GM18861 (cell line): ENCODE results near the gene MRGPRX1.
"Not testable (repeated sequence)": the region's sequence is repeated elsewhere in the genome, so short reads cannot be mapped to it uniquely, and the experiment has no call there.

Experiments used
- ATAC-seq: cut with Tn5 transposase; IDR thresholded peaks from one replicate; pipeline ENCODE4 v1.9.1; 2021; ENCODE audit not compliant: unreplicated experiment

MRGPRX1 gene

DNA sequence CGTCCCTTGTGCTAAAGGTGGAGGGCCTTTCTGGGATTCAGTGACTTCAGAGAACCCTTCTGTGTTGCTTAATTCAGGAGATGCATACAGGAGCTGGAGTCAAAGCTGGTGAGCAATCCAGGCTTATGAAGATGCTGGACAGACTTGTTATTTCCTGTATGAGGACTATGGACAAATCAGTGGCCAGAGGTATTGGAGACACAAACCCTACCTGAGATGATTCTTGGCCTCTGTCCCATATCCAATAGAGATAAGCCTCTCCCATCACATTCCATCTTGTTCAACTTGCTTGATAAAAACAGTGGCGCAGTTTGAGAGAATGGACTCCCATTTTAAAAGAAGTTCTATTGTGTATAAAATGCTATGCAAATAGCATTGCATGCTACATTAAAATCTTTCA is at the start of gene MRGPRX1:
Gene MRGPRX1 (minus strand): TSS at position 101 of the 400 bp plus-strand sequence. CDS start 4,630 bp downstream, outside the sequence.
- ATAC-seq = no peak

DNA sequence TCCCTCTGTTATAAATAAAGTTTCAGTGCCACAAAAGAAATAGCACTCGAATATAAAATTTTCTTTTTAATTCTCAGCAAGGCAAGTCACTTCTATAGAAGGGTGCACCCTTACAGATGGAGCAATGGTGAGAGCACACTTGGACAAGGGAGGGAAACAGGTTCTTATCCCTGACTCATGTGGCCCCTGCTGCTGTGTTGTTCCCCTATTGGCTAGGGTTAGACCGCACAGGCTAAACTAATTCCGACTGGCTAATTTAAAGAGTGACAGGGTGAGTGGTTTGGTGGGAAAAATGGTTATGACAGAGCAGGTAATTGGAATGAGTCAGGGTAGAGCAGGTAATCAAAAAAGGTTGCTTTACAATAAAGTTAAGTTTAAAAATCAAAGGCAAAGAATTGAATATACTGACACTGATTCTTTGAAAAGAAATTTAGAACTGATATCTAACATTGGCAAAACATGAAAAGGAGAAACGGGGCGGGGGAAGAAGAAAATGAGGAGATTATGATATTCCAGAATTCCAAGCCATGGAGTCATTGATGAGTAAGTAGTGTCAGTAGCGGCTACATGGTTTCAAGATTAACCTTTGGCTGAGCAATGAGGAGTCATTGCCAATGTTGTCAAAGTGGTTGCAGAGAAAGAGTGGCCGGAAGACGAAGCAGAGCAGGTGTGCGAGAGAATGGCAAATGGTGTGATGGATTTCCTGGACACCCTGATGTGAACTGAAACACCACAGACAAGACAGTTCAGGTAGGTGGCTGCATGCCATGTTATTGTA is 48.4 kb upstream of the MRGPRX1 start:
- ATAC-seq = no peak

DNA sequence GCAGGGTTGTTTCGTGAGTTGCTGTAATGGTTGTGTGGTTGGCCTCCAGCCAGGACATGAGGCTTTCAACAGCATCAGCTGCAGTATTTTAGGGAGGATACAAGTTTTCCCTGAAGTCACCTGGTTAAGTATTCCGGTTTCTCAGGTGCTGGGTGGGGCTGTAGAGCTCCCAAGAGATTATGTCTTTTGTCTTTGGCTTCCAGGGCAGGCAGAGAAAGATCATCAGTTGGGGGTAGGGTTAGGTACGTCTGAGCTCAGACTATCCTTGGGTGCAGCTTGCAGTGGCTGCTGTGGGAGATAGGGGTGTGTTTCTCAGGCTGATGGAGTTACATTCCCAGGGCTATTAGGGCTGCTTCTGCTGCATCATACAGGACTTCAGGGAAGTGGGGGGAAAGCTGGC is 47.5 kb upstream of the MRGPRX1 start:
- no peak for ATAC-seq

DNA sequence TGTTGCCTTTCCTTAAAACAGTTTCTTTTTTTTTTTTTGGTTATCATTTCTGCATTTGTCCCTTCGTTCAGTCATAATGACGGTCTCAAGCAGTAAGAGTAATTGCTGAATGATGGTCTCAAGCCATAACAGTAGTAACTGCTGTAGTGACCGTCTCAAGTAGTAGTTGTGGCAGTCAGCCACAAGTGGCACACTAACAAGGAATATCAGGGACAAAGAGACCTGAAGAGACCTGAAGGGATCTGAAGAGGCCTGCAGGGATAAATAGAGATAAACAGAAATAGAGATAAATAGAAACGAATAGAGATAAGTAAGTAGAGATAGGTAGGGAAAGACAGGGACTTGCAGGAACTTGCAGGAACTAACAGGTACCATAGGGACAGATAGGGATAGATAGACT is 42.7 kb upstream of the MRGPRX1 start:
- no peak for ATAC-seq

DNA sequence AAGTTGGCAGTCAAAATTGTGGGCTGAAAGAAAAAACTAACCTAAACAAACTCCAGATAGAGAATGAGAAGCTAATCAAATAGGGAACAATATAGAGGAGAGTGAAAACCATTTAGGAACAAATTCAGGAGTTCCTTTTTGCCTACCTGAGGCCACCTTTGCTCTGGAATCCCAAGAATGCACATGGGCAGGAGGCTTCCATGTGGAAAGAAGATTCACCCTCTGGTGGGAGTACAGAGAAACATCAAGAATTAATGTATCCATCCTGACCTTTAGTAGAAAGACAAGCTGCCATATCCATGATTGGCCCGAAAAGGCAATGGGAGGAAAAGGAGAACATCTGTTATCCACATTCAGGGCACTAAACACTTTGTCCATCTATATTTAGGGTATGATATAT is 35.0 kb upstream of the MRGPRX1 start:
- no peak for ATAC-seq

DNA sequence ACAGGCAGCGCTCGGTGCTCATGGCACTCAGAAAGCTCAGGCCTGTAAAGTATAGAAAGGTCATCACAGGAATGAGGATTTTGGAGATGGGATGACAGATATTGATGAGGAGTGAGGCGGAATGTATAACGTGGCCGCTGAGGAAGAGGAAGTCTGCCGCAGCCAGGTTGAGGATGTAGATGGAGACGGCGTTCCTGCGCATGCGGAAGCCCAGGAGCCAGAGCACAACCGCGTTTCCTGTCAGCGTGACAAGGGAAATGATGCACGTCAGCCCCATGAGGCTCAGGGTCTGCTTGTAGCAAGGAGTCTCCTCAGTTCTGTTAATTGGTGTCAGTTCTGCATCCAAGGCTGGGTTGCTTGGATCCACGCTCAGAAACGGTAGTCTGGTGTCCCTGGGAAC is 33.1 kb upstream of the MRGPRX1 start:
- ATAC-seq = no peak

DNA sequence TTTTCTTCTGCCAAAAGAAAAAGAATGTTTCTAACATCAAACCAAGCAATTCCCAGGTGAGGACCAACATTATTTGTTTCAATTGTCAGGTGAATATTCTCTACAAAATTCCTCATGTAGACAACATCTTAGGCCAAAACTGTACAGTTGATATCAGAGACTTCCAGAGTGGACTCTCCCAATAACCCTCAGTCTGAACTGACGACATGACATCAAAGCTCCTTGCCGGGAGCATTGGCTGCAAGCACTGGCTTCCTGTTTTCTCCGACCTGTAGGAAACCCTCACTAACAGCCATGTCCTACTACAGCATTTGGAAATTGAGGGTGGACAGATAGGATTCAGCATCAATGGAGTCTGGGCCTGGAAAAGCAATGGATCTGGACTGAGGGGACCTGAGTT is 30.5 kb upstream of the MRGPRX1 start:
- ATAC-seq = no peak

DNA sequence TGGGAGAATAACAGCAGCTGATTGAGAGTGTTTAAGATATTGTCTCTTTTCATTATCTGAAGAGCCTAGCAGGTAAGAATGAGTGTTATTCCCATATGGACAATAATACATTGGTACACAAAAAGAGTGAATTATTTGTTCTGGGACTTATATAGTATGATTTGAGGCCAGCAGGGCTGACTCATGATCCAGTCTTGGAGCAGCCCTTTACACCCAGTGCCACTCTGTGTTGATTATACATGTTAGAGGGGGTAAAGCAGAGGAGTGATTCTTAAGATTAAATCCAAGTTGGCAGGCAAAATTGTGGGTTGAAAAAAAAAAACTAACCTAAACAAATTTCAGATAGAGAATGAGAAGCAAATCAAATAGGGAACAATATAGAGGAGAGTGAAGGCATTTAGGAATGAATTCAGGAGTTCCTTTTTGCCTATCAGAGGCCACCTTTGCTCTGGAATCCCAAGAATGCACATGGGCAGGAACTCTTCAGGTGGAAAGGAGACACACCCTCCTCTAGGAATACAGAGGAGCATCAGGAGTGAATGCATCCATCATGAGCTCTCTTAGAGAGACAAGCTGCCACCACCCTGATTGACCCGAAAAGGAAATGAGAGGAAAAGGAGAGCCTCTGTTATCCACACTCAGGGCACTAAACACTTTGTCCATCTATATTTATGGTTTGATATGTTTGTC is 19.2 kb upstream of the MRGPRX1 start:
- ATAC-seq = no peak

DNA sequence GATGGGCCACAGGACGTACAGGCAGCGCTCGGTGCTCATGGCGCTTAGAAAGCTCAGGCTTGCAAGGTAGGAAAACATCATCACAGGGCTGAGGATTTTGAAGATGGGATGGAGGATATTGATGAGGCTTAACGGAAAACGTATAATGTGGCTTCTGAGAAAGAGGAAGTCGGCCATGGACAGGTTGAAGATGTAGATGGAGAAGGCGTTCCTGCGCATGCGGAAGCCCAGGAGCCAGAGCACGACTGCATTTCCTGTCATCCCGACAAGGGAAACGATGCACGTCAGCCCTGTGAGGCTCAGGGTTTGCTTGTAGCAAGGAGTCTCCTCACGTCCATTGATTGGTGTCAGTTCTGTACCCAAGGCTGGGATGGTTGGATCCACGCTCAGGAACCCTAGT is 17.4 kb upstream of the MRGPRX1 start:
- no peak for ATAC-seq

DNA sequence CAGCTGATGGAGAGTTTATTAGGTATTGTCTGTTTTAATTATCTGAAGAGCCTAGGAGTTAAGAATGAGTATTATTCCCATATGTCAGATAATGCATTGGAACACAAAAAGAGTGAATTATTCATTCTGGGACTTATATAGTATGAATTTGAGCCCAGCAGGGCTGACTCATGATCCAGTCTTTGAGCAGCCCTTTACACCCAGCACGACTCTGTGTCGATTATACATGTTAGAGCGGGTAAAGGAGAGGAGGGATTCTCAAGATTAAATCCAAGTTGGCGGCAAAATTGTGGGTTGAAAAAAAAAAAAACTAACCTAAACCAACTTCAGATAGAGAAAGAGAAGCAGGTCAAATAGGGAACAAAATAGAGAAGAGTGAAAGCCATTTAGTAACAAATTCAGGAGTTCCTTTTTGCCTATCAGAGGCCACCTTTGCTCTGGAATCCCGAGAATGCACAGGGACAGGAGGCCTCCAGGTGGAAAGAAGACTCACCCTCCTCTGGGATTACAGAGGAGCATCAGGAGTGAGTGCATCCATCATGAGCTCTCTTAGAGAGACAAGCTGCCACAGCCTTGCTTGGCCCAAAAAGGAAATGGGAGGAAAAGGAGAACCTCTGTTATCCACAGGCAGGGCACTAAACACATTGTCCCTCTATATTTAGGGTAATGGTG is 3.1 kb downstream of the MRGPRX1 start:
- ATAC-seq = no peak

DNA sequence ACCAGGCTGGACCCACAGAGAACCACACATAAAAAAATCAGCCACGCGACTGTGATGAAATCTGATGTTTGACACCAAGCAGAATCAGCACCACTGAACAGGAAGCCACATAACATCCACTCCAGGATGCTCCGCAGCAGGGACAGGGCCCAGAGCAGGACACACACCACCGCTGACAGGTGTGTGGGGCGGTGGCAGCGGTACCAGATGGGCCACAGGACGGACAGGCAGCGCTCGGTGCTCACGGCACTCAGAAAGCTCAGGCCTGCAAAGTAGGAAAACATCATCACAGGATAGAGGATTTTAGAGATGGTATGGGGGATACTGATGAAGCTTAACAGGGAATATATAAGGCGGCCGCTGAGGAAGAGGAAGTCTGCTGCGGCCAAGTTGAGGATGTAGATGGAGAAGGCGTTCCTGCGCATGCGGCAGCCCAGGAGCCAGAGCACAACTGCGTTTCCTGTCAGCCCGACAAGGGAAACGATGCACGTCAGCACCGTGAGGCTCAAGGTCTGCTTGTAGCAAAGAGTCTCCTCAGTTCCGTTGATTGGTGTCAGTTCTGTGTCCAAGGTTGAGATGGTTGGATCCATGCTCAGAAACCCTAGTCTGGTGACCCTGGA is 4.9 kb downstream of the MRGPRX1 start:
- no peak for ATAC-seq

DNA sequence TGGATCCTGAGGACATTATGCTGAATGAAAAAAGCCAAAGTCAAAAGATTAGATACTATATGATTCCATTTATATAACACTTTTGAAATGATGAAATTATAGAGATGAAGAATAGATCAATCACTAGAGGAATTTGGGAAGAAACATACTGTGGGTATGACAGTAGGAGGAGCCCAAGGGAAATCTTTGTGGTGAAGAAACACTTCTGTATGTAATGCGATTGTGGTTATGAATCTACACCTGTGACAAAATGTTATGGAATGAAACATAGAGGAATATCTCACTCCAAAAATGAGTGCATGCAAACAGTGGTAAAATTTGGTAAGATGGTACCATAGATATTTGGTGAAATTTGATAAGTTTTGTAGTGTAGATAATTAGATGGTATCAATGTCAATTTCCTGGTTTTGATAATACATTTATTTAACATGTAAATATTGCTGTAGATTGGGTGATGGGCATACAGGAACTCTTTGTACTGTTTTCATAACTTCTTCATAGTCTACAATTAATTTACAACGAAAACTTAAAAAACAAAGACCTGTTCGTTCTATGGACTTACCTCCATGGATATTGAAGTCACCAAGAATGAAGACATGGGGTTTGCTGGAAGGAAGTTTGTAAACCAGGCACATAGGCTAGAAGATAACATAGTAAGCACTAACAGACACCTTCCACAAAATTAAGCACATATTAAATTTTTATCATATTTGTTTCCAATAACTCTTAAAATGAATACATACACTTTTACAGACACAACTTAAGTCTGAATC is 11.5 kb downstream of the MRGPRX1 start:
- ATAC-seq = no peak

DNA sequence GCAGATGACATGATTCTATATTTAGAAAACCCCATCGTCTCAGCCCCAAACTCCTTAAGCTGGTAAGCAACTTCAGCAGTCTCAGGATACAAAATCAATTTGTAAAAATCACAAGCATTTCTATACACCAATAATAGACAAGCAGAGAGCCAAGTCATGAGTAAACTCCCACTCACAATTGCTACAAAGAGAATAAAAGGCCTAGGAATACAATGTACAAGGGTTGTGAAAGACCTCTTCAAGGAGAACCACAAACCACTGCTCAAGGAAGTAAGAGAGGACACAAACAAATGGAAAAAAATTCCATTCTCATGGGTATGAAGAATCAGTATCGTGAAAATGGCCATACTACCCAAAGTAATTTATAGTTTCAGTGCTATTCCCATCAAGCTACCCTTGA is 13.8 kb downstream of the MRGPRX1 start:
- ATAC-seq = not testable (repeated sequence)

DNA sequence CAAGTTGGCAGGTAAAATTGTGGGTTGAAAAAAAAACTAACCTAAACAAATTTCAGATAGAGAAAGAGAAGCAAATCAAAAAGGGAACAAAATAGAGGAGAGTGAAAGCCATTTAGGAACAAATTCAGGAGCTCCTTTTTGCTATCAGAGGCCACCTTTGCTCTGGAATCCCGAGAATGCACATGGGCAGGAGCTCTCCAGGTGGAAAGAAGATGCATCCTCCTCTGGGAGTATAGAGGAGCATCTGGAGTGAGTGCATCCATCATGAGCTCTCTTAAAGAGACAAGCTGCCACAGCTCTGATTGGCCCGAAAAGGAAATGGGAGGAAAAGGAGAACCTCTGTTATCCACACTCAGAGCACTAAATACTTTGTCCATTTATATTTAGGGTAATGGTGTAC is 26.3 kb downstream of the MRGPRX1 start:
- no peak for ATAC-seq

DNA sequence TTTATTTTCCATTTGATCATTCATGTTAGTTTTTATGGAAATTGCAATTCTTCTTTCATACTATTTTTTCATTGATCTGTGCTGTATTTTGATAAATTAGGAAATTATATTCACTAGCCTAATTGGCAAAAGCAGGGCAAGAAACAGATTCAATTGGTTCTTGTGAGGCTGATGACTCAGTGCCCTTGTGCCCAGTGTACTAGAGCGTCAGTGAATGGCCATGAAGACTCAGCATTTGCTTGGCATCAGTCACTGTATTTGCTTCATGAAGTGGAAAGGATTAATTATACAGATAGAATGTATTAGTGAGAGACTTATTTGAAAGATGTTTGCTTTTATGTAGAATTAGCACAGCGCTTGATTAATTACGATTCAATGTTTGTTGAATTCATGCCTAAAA is 31.8 kb downstream of the MRGPRX1 start:
- ATAC-seq = no peak

DNA sequence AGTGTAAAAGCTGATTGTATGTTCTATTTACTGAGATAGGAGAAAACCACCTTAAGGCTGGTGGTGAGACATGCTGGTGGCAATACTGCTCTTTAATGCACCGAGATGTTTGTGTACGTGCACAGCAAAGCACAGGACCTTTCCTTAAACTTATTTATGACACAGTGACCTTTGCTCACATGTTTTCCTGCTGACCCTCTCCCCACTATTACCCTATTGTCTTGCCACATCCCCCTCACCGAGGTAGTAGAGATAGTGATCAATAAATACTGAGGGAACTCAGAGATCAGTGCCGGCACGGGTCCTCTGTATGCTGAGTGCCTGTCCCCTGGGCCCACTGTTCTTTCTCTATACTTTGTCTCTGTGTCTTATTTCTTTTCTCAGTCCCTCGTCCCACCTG is 38.6 kb downstream of the MRGPRX1 start:
- ATAC-seq = not testable (repeated sequence)

DNA sequence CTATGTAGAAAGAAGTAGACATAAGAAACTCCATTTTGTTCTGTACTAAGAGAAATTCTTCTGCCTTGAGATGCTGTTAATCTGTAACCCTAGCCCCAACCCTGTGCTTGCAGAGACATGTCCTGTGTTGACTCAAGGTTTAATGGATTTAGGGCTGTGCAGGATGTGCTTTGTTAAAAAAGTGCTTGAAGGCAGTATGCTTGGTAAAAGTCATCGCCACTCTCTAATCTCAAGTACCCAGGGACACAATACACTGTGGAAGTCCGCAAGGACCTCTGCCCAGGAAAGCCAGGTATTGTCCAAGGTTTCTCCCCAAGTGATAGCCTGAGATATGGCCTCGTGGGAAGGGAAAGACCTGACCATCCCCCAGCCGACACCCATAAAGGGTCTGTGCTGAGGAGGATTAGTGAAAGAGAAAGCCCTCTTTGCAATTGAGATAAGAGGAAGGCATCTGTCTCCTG is 39.0 kb downstream of the MRGPRX1 start:
- not testable (repeated sequence) for ATAC-seq

DNA sequence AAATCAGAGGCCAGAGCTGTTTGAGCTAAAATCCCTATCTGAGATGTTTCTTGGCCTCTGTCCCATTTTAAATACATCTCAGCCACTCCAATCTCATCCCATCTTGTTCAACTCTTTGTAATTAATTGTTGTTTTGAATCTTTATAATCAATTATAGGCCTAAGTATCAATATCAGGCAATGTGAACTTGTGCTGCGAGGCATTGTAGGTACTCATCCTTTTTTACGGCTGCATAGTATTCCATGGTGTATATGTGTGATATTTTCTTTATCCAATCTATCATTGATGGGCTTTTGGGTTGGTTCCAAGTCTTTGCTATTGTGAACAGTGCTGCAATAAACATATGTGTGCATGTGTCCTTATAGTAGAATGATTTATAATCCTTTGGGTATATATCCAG is 47.5 kb downstream of the MRGPRX1 start:
- ATAC-seq = not testable (repeated sequence)

DNA sequence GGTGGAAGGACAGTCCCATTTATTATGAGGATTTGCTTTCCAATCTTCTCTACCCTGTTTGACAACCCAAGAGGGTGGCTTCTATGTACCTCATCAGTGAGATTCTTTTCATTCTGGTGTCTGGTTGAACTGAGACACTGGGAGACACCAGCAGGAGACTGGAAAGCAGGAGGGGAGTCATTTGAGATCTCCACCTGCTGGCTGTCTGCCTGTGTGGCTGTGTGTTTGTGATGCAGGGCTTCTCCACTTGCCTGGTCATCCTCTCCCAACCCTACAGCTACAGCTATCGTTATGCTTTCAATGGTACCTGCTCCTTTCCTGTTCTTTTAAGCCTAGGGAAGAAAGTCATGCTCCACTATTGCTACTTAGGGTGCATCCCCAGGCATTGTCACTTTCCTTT is 48.6 kb downstream of the MRGPRX1 start:
- no peak for ATAC-seq
